Adipocyte (in vitro differentiated cells): Measurements from ENCODE around the gene ZC3H12A.
A peak's percentile ranks its signal among the peaks of the same experiment; 100 is the strongest.

Source experiments
- DNase-seq: peaks from one replicate; pipeline ENCODE4 v3.0.0-alpha.2; 2015; ENCODE audit warnings: low read depth
- H3K27me3 ChIP-seq: replicated peaks from 2 replicates; pipeline ENCODE4 v1.7.0; 2013; ENCODE audit warnings: mild to moderate bottlenecking, low read length, moderate library complexity; ENCODE audit not compliant: control insufficient read depth, insufficient read depth
- H3K36me3 ChIP-seq: 2 replicates; pipeline ENCODE4 v1.7.0; 2013; ENCODE audit warnings: low read length, mild to moderate bottlenecking, moderate library complexity; ENCODE audit not compliant: control insufficient read depth, insufficient read depth, severe bottlenecking
- H3K4me1 ChIP-seq: 2 replicates; pipeline ENCODE4 v1.7.0; 2013; ENCODE audit warnings: mild to moderate bottlenecking, low read length, moderate library complexity; ENCODE audit not compliant: control insufficient read depth, insufficient read depth
- H3K4me3 ChIP-seq: 2 replicates; pipeline ENCODE4 v1.7.0; 2013; ENCODE audit warnings: mild to moderate bottlenecking, low read length, moderate library complexity
- H3K9ac ChIP-seq: 2 replicates; pipeline ENCODE4 v1.7.0; 2013; ENCODE audit warnings: mild to moderate bottlenecking, low read length, moderate library complexity
- H3K9me3 ChIP-seq: 2 replicates; pipeline ENCODE4 v1.7.0; 2013; ENCODE audit warnings: mild to moderate bottlenecking, low read length, moderate library complexity; ENCODE audit not compliant: control insufficient read depth

The ZC3H12A gene

GRCh38 chr1:37474046-37474696 is at the start of gene ZC3H12A:
ZC3H12A (plus strand) TSS chr1:37474580; CDS start chr1:37475497, 917 bp downstream.
- Histone ChIP-seq H3K36me3 (peaks cover 19% of the 10 kb centered on the region), H3K9ac (peak within 1 kb of the TSS; percentile 94), H3K27me3 (no peaks in the 10 kb centered on the region), H3K4me3 (peak within 1 kb of the TSS; percentile 93), H3K9me3 (no peaks in the 10 kb centered on the region), H3K4me1 (peaks cover 70% of the 10 kb centered on the region)
- DNase-seq, result peak; percentile 97

- Histone ChIP-seq H3K9ac (no peak overlapping the region), H3K4me1 (no peaks in the 10 kb centered on the region), H3K4me3 (no peak overlapping the region), H3K27me3 (peaks cover 52% of the 10 kb centered on the region), H3K9me3 (no peaks in the 10 kb centered on the region), H3K36me3 (no peaks in the 10 kb centered on the region)
- DNase-seq, result no peak
Measured at GRCh38 chr1:37425221-37425620, 49.2 kb upstream of the ZC3H12A start.

GRCh38 chr1:37429029-37429428 is 45.4 kb upstream of the ZC3H12A start:
- no peak overlapping the region for H3K9ac ChIP-seq
- H3K27me3 ChIP-seq, result peaks cover 42% of the 10 kb centered on the region
- no peak overlapping the region for H3K4me3 ChIP-seq
- no peaks in the 10 kb centered on the region for H3K4me1 ChIP-seq
- no peaks in the 10 kb centered on the region for H3K9me3 ChIP-seq
- H3K36me3 ChIP-seq, result no peaks in the 10 kb centered on the region
- no peak for DNase-seq

- Histone ChIP-seq H3K9ac (no peak overlapping the region), H3K4me3 (no peak overlapping the region), H3K36me3 (no peaks in the 10 kb centered on the region), H3K27me3 (peaks cover 42% of the 10 kb centered on the region), H3K4me1 (no peaks in the 10 kb centered on the region), H3K9me3 (no peaks in the 10 kb centered on the region)
- DNase-seq, result no peak
Measured at GRCh38 chr1:37430103-37430985, 44.0 kb upstream of the ZC3H12A start.

- DNase-seq, result no peak
- no peak overlapping the region for H3K4me3 ChIP-seq
Measured at GRCh38 chr1:37432716-37433115, 41.7 kb upstream of the ZC3H12A start.

GRCh38 chr1:37433171-37433570 is 41.2 kb upstream of the ZC3H12A start:
- no peaks in the 10 kb centered on the region for H3K9me3 ChIP-seq
- H3K36me3 ChIP-seq, result no peaks in the 10 kb centered on the region
- H3K4me1 ChIP-seq, result no peaks in the 10 kb centered on the region
- H3K27me3 ChIP-seq, result peaks cover 64% of the 10 kb centered on the region
- H3K4me3 ChIP-seq, result no peak overlapping the region
- DNase-seq, result no peak
- H3K9ac ChIP-seq, result no peak overlapping the region

More at GRCh38 chr1:37432716-37433115, 41.7 kb upstream of the ZC3H12A start:
- peaks cover 59% of the 10 kb centered on the region for H3K27me3 ChIP-seq
- H3K4me1 ChIP-seq, result no peaks in the 10 kb centered on the region
- H3K36me3 ChIP-seq, result no peaks in the 10 kb centered on the region
- no peak overlapping the region for H3K9ac ChIP-seq
- H3K9me3 ChIP-seq, result no peaks in the 10 kb centered on the region

- Histone ChIP-seq H3K9me3 (no peaks in the 10 kb centered on the region), H3K4me1 (no peaks in the 10 kb centered on the region), H3K36me3 (no peaks in the 10 kb centered on the region), H3K4me3 (no peak overlapping the region), H3K27me3 (peaks cover 62% of the 10 kb centered on the region), H3K9ac (no peak overlapping the region)
- peak; percentile 76 for DNase-seq
Measured at GRCh38 chr1:37434292-37435225, 39.8 kb upstream of the ZC3H12A start.

GRCh38 chr1:37437087-37437486 is 37.3 kb upstream of the ZC3H12A start:
- Histone ChIP-seq H3K27me3 (peaks cover 63% of the 10 kb centered on the region), H3K4me3 (no peak overlapping the region), H3K4me1 (no peaks in the 10 kb centered on the region), H3K9ac (no peak overlapping the region), H3K36me3 (no peaks in the 10 kb centered on the region), H3K9me3 (no peaks in the 10 kb centered on the region)
- DNase-seq, result no peak

- no peak for DNase-seq
- Histone ChIP-seq H3K9me3 (no peaks in the 10 kb centered on the region), H3K36me3 (no peaks in the 10 kb centered on the region), H3K9ac (no peak overlapping the region), H3K4me3 (no peak overlapping the region), H3K4me1 (no peaks in the 10 kb centered on the region), H3K27me3 (peaks cover 60% of the 10 kb centered on the region)
Measured at GRCh38 chr1:37438037-37438868, 36.1 kb upstream of the ZC3H12A start.

- DNase-seq, result no peak
- Histone ChIP-seq H3K9ac (no peak overlapping the region), H3K4me3 (no peak overlapping the region), H3K27me3 (peaks cover 59% of the 10 kb centered on the region), H3K9me3 (no peaks in the 10 kb centered on the region), H3K36me3 (no peaks in the 10 kb centered on the region), H3K4me1 (no peaks in the 10 kb centered on the region)
Measured at GRCh38 chr1:37438869-37439343, 35.5 kb upstream of the ZC3H12A start.
